Medulla oblongata (tissue), 1 donor: ENCODE measurements around the gene IFNA10.
A peak's percentile ranks its signal among the peaks of the same experiment; 100 is the strongest.
"Not testable (repeated sequence)": the region's sequence is repeated elsewhere in the genome, so short reads cannot be mapped to it uniquely, and the experiment has no call there.

Experiments
- DNase-seq: peaks from one replicate; pipeline ENCODE4 v3.0.0-alpha.2; 2015; ENCODE audit errors: extremely low spot score

IFNA10 gene

DNA sequence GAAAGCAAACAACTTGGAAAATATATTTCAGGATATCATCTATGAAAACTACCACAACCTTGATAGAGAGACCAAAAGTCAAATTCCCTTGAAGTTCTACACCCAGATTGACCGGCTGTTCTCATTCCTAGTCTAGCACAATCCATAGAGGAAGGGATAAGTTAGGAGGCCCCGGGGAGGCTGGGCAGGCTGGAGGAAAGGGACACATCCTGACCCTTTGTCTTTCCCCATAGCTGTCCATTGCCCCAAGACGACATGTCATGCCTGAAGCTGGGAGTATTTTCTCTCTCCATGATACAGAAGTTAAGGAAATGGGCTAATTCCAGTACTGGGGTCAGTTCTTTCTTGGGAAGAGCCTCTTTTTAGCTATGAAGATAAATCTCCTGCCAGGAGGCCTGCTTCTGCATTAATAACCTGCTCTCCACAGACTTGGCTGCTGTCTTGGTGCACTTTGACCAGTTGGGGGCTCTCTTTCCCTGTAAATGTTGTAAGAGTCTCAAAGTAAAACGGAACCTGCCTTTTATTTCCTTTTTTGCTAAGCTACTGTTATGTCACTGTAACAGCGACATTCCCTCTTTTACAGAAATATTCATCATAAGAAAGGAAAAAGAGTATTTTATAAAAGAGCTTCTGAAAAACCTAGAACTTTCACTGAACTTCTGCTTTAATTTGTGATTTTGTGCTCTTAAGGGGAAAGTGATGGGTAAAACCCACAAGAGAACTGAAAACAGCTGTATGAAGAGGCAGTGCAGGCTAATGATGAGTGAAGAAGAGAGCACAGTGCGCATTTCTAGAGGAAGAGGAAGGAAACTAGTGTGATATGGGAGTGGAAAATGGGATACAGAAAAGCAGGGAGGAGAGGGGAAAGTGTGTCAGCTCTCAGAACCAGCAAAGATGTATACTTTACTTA is 11.8 kb downstream of the IFNA10 start:
- peak; percentile 43 for DNase-seq

DNA sequence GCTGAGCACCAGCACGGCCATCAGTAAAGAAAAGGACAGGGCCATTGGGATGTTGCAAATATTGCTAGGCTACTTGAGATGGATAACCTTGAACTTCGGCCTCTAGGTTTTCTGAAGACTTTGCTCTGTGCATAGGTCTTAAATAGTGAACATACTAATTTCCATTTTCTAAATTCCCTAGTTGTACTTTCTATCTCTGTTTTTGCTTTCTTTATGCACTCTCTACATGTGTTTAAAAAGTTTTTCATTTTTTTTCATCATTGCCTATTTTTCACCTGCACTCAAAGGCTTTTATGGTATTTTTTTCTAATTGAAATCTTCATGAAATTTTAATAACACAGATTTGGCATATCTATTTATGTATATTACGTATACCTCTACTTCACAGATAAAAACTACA is 19.5 kb downstream of the IFNA10 start, which contains the start of gene IFNA4:
TSS of gene IFNA4 (minus strand) at position 101 of the 400 bp plus-strand sequence. CDS start at position 45, 56 bp downstream.
- DNase-seq, result not testable (repeated sequence)

DNA sequence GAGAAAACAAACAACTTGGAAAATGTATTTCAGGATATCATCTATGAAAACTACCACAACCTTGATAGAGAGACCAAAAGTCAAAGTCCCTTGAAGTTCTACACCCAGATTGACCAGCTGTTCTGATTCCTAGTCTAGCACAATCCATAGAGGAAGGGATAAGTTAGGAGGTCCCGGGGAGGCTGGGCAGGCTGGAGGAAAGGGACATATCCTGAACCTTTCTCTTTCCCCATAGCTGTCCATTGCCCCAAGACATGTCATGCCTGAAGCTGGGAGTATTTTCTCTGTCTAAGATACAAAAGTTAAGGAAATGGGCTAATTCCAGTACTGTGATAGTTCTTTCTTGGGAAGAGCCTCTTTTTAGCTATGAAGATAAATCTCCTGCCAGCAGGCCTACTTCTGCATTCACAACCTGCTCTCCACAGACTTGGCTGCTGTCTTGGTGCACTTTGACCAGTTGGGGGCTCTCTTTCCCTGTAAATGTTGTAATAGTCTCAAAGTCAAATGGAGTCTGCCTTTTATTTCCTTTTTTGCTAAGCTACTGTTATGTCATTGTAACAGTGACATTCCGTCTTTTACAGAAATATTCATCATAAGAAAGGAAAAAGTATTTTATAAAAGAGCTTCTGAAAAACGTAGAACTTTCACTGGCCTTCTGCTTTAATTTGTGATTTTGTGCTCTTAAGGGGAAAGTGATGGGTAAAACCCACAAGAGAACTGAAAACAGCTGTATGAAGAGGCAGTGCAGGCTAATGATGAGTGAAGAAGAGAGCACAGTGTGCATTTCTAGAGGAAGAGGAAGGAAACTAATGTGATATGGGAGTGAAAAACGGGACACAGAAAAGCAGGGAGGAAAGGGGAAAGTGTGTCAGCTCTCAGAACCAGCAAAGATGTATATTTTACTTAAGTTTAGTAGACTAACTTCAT is 23.9 kb downstream of the IFNA10 start:
- peak; percentile 55 for DNase-seq

DNA sequence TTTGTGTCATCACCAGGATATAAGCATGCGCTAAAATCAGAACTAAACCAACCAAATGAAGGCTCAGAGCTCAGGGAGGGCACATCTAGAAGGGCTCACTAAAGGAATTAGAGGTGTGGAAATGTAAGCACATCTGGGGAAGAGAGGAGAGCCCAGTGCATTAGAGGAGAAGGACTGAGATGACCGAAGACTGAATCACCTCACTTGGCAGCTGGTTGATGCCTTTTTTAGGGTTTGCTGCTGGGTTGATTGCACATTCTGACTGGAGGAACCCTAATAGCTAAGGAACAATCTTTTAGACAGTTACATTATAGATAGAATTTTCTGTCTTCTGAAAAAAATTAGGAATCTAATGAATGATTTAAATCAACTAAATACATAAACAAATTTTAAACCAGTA is 32.3 kb downstream of the IFNA10 start:
- no peak for DNase-seq

DNA sequence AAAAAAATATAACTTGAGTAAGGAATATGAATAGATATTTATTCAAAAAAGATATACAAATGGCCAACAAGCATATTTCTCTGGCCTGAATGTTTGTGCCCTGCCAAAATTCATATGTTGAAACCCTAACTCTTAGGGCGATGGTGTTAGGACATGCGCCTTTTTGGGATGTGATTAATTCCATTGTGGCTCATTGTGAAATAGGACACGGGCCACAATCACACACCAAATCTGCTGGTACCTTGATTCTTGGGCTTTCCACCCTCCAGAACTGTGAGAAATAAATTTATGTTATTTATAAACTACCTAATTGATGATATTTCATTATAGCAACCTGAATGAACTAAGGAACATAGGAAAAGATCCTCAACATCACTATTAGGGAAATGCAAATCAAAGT is 34.8 kb downstream of the IFNA10 start:
- DNase-seq, result no peak

DNA sequence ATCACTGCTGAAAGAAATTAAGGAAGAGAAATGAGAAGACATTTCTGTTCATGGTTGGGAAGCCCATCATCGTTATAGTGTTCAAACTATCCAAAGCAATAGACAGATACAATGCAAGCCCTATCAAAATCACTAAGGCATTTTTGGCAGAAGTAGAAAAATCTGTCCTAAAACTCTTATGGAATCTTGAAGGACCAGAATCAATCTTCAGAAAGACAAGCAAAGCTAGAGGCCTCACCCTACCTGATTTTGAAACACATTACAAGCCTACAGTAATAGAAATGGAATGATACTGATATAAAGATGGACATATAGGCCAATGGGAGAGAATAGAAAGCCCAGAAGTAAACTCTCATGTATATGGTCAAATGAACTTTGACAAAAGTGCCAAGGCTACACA is 35.6 kb downstream of the IFNA10 start:
- DNase-seq, result no peak

DNA sequence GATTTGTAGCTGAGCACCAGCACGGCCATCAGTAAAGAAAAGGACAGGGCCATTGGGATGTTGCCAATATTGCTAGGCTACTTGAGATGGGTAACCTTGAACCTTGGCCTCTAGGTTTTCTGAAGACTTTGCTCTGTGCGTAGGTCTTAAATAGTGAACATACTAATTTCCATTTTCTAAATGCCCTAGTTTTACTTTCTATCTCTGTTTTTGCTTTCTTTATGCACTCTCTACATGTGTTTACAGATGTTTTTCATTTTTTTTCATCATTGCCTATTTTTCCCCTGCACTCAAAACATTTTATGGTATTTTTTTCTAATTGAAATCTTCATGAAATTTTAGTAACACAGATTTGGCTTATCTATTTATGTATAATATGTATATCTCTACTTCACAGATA is 40.4 kb downstream of the IFNA10 start, which contains the start of gene IFNA21:
TSS of gene IFNA21 (minus strand) at position 101 of the 400 bp plus-strand sequence. CDS start at position 53, 48 bp downstream.
- not testable (repeated sequence) for DNase-seq

DNA sequence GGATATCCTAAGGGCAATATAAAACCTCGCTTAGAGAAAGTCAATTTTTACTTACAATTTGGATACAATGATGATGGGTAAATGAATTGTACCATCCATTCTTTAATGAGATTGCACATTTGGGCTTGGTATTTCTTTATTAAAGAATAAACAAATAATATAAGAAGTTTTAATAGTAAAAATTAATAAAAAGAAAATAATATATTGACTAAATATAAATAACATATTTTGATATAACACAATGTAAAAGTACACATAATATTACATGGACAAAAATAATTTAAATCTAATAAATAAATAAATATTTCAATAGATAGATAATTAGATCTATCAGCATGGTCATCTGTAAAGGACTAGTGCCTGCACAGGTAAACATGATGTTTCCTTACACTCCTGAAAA is 41.4 kb downstream of the IFNA10 start:
- DNase-seq, result no peak

DNA sequence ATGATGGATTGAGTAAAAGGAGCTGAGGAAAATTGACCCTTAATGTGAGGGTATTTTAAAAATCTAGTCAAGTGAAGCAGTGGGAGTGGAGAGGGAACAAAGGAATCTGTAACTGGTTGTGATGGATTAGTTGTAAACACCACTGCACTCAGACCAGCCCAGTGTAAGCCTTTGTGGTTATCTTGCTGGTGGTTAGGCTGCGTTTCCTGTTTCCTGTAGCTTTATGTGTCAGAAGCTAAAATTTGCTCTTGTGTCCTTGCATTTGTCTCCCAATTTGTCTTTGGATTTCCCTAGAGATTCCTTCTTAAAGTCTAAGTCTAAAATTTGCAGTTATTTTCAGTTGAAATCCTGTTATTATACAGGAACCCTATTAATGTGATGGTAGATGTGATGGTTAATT is 46.8 kb downstream of the IFNA10 start:
- DNase-seq, result peak; percentile 6
